Esophagus squamous epithelium (tissue), 4 donors: Measurements from ENCODE around the gene EFCAB8.

ENCODE experiments used
- CTCF ChIP-seq, 6 experiments: fragments of 450-650 bp in 4 of 6; fragments of 200-600 bp in 2 of 6; sonication (generic) in 2 of 6; IDR thresholded peaks; one replicate each; pipeline ENCODE4 v1.5.1; 2016 to 2019; ENCODE audit warnings: antibody characterized with exemption in 6 of 6, mild to moderate bottlenecking in 4 of 6, moderate library complexity in 4 of 6
- POLR2A ChIP-seq, 4 donors: fragments of 450-650 bp; IDR thresholded peaks; one replicate each; pipeline ENCODE4 v1.6.1; 2017; ENCODE audit warnings: antibody characterized with exemption in 4 of 4, mild to moderate bottlenecking in 4 of 4, moderate library complexity in 3 of 4

- no peak for TF ChIP-seq POLR2A (IDR thresholded peaks at IDR 0.05)
- TF ChIP-seq CTCF (IDR thresholded peaks at IDR 0.05), result no peak
These were observed 148.2 kb downstream of the EFCAB8 start for GRCh38 chr20:33006776-33007375.
